ENCODE measurements around the gene HLF. TPM values are rescaled to one million over a fixed set of nuclear protein-coding genes. Genes with fewer than 3 reads are reported as not detected.

The HLF gene
- total RNA-seq, 1 donor from 2014 or later = 15.1 TPM

DNA sequence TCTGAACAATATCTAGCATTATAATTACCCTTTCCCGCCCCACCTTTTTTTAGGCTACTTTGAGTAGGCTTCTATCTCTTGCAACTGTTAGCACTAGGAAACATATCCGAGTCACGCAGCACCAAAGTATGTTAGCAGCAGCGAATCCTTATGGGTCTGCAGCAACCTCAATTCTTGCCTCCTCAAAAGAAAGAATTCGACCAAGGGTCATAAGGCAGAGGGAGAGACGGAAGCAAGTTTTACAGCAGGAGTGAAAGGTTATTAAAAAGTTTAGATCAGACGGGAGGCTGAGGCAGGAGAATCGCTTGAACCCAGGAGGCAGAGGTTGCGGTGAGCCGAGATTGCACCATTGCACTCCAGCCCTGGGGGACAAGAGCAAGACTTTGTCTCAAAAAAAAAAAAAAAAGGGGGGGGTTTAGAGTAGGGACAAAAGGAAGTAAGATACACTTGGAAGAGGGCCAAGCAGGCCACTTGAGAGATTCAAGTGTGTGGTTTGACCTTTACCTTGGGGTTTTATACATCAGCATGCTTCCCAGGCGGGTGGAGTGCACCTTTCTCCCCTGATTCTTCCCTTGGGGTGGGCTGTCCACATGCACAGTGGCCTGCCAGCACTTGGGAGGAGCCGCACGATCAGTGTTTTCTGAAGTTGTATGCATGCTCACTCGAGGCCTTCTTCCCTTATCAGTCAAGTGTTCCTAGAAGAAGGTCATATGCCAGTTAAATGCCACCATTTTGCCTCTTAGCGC, 67.7 kb downstream of the HLF start:
- no peak for DNase-seq

DNA sequence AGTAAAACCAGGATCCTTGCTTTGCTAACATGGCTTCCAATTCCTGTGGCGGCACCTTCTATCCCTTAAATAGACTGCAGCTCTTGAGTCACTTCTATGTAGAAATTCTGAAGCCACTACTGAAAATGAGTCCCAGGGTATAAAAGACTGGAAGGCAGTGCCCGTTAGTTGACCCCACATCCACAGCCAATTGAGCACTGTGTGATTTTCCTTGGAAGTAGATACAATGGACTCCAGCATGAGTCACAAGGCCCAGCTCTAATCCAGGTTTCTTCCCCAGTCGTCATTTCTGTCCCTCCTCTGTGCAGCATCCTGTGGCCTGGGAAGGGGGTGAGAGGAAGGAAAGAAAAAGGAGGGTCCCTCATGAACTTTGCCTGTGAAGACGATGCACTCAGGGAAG, 69.5 kb downstream of the HLF start:
- DNase-seq = no peak

DNA sequence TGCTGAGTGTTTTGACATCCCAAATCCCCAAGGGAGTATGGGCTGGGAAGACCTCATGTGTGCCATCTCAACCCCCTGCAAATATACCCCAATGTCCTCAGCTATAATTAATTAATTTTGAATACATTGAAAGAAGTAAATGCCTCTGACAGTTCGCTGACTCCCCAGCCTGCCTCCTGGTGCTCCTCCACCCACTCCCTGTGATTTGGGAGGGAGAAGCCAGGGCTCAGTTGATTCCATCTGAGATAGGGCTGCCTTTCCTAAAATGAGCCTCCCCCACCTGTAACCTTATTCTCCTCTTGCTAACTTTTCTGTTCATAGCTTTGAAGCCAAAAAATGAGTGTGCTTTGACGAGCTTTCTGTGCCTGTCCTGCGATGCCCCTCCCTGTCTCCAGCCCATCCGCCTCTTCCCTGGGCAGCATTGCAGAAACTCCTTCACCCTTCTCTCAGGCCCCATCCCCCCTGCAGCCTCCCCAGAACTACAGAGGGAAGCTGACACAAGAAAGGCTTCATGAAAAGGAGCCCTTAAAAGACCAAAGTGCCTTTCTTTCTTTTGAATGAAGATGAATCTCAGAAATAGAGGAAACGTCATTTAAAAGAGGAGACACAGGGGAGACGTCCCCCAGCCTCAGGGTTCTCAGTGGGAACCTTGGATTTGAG, 70.3 kb downstream of the HLF start:
- no peak for DNase-seq

GRCh38 chr17:55335625-55336024, 70.9 kb downstream of the HLF start:
- no peak for DNase-seq

DNA sequence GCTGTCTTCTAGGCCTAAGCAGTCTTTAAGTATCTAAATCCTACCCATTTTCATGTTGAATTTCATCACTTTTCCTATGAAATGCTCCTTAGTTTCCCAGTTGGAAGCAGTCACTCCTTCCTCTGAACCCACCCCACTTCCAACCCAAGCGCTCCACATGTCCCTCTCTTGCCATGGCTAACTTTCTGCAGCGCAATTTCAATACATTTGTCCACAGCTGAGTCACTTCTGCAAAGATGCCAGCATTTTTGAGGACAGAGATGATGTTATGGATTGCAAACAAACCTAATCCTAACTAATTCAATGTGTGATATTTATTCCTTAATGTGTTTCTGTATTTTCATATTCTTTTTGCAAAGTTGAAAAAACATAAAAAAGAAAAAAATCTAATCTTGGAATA, 71.7 kb downstream of the HLF start:
- no peak for DNase-seq

DNA sequence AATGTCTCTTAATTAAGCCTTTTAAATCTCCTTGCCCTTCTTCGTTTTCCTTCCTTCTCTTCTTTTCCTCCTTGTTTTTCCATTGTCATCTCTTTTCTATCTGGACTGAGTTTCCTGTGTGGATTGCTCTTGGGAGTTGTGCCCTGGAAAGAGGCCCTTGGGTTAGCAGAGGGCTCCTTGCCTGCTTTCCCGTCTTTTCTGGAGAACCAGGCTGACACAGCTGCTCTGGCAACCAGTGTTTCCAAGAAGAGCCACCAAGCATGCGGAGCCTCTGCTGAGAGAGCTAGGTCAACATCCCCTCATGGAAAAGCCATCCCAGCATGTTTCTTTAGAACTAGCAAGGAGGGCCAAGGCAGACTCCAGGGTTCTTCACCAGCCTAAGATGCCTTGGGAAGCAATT, 75.4 kb downstream of the HLF start:
- no peak for DNase-seq

DNA sequence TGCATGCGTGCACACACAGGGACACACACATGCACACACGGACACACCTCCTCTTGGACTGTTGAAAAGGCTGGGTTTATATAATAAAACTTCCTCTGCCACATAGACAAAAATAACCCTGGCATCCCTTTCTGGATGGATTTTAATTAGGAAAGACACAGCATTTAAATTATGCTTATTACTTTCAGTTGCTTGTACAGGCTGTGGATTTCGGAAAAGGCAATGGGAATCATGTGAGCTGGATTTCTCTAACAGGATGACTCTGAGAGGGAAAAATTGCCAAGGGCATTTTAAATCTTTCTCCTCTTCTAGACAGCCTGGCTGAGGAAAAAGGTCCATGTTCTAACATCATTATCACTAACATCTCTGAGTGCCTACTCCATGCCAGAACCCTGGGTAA, 75.9 kb downstream of the HLF start:
- peak; percentile 14 for DNase-seq

DNA sequence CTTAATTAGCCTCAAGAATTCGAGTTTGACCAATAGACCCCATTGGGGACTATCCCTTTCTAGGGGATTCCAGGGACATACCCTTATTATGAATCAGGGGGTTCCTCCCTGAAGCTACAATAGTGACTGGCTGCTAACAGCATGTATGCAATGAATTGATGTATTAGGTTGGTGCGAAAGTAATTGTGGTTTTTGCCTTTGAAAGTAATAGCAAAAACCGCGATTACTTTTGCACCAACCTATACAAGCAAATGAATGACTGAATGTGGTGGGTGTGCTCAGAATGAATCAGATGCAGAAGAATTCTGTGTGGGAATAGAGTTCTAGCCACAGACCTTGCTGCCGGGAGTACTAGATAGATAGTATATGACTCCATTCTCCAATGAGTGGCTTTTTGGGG, 76.7 kb downstream of the HLF start:
- DNase-seq = no peak

GRCh38 chr17:55342800-55343585, 78.2 kb downstream of the HLF start:
- DNase-seq = no peak

- DNase-seq = no peak
Measured at GRCh38 chr17:55343900-55344513, 79.2 kb downstream of the HLF start.

GRCh38 chr17:55344514-55344997, 79.8 kb downstream of the HLF start:
- no peak for DNase-seq

GRCh38 chr17:55345132-55345531, 80.4 kb downstream of the HLF start:
- DNase-seq = no peak

GRCh38 chr17:55346658-55347057, 81.9 kb downstream of the HLF start:
- no peak for DNase-seq

DNA sequence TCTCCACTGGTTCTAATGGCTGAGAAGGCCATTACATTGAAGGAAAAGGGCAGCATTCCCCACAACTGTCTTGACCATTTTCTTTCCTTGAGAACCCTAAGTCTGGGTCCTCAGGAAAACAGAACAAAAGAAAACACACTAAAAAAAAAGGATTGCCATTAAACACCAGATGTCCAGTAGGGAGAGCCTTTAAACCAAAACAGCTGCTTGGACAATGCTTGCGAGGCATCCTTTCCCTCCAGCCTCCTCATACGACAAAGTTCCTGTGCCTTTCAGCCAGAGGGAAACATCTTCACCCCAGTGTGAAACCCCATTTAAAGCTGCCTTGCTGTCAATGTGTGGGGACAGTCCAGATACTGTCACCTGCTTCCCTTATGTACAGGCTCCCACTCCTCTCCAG, 82.6 kb downstream of the HLF start:
- no peak for DNase-seq

GRCh38 chr17:55348749-55349354, 84.1 kb downstream of the HLF start:
- DNase-seq = peak; percentile 29

GRCh38 chr17:55350825-55351205, 86.1 kb downstream of the HLF start:
- no peak for DNase-seq

GRCh38 chr17:55351226-55351625, 86.5 kb downstream of the HLF start:
- DNase-seq = no peak

GRCh38 chr17:55354010-55354409, 89.2 kb downstream of the HLF start:
- DNase-seq = no peak

DNA sequence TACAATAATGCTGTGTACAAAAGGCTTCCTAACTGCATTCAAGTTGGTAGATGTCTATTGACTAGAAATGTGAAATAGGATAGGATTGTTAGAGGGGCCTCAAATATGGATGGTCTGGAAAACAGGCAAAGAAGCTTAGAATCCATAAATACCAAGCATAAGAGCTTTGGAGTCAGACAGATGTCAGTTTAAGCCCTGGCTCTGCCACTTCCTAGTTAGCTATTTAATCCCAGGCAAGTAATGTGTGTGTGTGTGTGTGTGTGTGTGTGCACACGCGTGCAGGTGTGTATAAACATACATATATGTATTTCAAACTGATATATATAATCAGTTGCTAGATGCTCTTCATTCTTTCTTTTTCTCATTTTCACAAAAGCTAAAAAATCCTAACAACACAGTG, 90.2 kb downstream of the HLF start:
- DNase-seq = no peak

- peak; percentile 12 for DNase-seq
Measured at GRCh38 chr17:55356434-55357328, 91.9 kb downstream of the HLF start.

DNA sequence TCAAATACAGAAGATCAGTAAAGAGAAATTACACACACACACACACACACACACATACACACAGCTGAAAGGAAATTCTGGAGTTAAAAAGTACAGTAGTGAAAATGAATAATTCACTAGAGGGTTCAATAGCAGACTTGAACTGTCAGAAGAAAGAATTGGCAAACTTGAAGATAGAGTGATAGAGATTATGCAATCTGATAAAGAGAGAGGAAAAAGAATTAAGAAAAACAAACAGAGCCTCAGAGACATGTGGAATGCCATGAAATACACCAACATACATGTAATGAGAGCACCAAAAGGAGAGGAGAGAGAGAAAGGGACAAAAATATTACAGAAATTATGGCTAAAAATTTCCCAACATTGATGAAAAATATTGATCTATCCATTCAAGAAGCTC, 96.2 kb downstream of the HLF start:
- no peak for DNase-seq
